ENCODE results near the gene OR6K3. TPM values are rescaled to one million over a fixed set of nuclear protein-coding genes. Genes with fewer than 3 reads are reported as not detected.

OR6K3 gene, protein sequence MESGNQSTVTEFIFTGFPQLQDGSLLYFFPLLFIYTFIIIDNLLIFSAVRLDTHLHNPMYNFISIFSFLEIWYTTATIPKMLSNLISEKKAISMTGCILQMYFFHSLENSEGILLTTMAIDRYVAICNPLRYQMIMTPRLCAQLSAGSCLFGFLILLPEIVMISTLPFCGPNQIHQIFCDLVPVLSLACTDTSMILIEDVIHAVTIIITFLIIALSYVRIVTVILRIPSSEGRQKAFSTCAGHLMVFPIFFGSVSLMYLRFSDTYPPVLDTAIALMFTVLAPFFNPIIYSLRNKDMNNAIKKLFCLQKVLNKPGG
- total RNA-seq: not detected in 2 replicates

DNA sequence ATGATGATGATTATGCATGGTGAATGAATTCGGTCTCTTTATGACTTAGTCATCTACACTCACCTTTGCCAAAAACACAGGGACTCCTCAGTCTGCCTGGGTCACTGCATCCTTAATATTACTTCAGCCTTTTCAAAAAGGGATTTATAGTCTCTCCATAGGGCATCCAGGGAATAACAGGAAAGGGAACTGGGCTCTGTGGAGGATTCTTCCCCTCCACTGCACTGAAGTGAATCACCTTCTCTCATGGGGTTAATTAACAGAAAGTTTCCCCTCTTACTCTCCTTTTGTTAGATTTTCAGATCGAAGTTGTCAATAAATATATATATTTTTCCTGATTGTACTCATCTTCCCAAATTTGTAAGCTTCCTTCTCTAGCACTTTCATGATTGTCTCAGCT is at the start of gene OR6K3:
Gene OR6K3, minus strand, starts transcription at position 101 of the 400 bp plus-strand sequence. CDS start 2,605 bp downstream, outside the sequence.

DNA sequence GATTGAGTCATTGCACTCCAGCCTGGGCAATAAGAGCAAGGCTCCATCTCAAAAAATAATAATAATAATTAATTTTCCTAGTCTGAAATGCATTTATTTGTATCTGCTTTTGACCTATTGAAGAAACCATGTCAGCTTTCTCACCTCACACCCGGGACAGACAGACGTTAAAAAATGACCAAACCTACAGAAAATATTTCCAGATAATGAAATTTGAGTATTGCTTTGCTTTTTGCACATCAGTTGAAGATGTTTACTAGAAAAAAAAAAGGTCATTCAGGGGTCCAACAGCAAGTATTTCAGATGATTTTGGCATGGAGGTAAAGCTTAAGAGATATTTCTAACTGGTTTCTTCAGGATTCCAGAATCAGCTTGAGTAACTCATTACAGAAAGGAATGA is 33.9 kb upstream of the OR6K3 start, which contains the start of gene OR6K6:
Gene OR6K6, plus strand, starts transcription at position 301 of the 400 bp plus-strand sequence. CDS start 168 bp downstream, outside the sequence.

DNA sequence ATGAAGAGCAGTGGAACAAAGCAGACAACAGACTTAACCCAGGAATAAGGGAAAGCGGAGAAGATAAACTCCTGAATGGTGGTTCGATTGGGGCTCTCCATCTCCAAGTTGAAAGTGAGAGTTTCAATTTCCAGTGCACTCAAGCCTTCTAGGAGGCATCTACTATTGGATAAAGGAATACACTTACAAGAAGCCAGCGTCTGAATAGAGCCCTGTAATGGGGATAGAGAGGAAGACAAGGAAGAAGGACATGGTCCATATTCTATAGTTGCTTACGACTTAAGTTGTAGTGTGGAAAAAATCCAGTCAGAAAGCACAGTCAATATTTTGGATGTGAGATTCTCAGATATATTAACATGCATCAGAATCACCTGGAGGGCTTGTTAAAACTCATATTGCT is 20.0 kb downstream of the OR6K3 start, which contains the start of gene OR6K2:
Gene OR6K2, minus strand, starts transcription at position 101 of the 400 bp plus-strand sequence. Its CDS starts 0 bp downstream, at position 101.

DNA sequence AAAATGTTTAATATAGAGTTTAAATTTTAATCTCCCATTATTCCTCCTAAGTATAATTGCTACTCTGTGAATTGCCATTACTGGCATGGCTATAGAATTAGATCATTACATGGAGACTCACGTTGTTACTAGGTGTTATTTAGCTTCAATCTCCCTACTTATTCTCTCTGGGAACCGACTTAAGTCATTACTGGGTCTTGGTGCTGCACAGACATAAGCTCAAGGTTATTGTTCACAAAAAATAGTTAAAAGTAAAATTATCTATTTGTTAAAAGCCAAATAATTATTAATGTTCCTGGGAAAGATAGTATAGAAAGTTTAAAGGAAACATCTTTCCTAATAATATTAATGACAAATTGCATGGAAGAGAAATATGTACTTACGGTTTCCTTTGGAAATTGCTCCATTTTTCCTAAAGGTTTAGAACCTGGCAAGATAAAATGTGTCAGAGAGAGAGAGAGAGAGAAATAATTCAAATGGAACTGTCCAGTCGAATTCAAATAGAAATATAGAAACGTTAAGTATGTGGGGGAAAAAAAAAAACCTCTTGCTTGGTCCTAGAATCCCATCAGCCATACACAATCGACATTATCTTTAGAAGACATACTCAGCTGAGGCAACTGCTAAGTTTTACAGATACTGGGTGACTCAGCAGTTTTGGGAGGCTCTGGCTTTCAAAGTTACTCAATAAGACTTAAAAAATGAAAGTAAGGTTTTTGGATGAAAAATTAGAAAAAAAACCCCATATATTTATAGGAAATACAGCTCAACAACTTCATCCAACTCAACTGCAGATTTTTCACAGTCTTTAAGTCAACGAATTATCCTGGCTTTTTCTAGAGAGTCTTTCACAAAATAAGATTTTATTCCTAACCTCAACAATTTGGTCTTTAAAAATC is 34.2 kb downstream of the OR6K3 start, which contains the start of gene SPTA1:
Gene SPTA1, minus strand, starts transcription at position 605 of the 899 bp plus-strand sequence. Its CDS starts 198 bp downstream, at position 407.

Other genes with a start within 250 kb of the OR6K3 start
- not detected in 2 replicates for gene OR10R2, start 248.5 kb downstream of the OR6K3 start, total RNA-seq
- gene OR6Y1, start 166.3 kb downstream of the OR6K3 start, total RNA-seq: not detected in 2 replicates
- gene OR6P1, start 150.1 kb downstream of the OR6K3 start, total RNA-seq: not detected in 2 replicates
- not detected in 2 replicates for gene OR10X1, start 140.8 kb downstream of the OR6K3 start, total RNA-seq
- gene OR10Z1, start 115.5 kb downstream of the OR6K3 start, total RNA-seq: not detected in 2 replicates
- not detected in 2 replicates for gene SPTA1, start 34.0 kb downstream of the OR6K3 start, total RNA-seq
- gene OR6K2, start 20.1 kb downstream of the OR6K3 start, total RNA-seq: not detected in 2 replicates
- gene OR6K6, start 34.0 kb upstream of the OR6K3 start, total RNA-seq: not detected in 2 replicates
- gene OR6N1, start 51.5 kb upstream of the OR6K3 start, total RNA-seq: not detected in 2 replicates
- gene OR6N2, start 60.5 kb upstream of the OR6K3 start, total RNA-seq: not detected in 2 replicates
- gene MNDA, start 110.6 kb upstream of the OR6K3 start, total RNA-seq: not detected in 2 replicates
- gene PYHIN1, start 210.8 kb upstream of the OR6K3 start, total RNA-seq: 0.21 TPM in 1 of 2 replicates, not detected in the other